ENCODE data around the gene CHAC1.

DNA sequence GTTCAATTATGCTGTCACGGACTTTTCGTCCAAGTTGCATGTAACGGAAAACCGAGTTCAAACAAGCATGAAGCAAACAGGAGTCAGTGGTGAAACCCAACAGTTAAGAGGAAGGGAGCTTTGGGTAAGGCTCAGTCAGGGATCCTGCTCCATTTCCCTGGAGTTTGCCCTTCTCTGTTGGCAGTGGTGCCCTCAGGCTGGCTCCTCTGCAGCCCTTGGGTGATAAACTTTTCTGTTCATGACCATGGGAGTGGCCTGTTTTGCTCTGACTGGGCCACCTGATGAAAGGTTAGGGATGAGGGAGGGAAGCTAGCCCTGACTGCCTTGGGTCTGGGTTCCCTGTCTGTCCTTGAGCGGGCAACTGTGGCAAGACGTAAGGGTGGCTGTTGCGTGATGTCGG is 16.1 kb downstream of the CHAC1 start:
- TF ChIP-seq, protein P1, sequence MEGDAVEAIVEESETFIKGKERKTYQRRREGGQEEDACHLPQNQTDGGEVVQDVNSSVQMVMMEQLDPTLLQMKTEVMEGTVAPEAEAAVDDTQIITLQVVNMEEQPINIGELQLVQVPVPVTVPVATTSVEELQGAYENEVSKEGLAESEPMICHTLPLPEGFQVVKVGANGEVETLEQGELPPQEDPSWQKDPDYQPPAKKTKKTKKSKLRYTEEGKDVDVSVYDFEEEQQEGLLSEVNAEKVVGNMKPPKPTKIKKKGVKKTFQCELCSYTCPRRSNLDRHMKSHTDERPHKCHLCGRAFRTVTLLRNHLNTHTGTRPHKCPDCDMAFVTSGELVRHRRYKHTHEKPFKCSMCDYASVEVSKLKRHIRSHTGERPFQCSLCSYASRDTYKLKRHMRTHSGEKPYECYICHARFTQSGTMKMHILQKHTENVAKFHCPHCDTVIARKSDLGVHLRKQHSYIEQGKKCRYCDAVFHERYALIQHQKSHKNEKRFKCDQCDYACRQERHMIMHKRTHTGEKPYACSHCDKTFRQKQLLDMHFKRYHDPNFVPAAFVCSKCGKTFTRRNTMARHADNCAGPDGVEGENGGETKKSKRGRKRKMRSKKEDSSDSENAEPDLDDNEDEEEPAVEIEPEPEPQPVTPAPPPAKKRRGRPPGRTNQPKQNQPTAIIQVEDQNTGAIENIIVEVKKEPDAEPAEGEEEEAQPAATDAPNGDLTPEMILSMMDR (conservative IDR thresholded peaks at IDR 0.05; ENCODE audit: low read depth, low read length) = no peak
- TF ChIP-seq EZH2 (IDR thresholded peaks at IDR 0.05; ENCODE audit: borderline replicate concordance, low read depth, low read length, poor library complexity, severe bottlenecking) = no peak
